HG03139 (cell line): Measurements from ENCODE around the gene GPR89A.
"Not testable (repeated sequence)": the region's sequence is repeated elsewhere in the genome, so short reads cannot be mapped to it uniquely, and the experiment has no call there.

ENCODE experiments used
- ATAC-seq: cut with Tn5 transposase; IDR thresholded peaks from one replicate; pipeline ENCODE4 v1.9.1; 2021; ENCODE audit not compliant: unreplicated experiment

The GPR89A gene

DNA sequence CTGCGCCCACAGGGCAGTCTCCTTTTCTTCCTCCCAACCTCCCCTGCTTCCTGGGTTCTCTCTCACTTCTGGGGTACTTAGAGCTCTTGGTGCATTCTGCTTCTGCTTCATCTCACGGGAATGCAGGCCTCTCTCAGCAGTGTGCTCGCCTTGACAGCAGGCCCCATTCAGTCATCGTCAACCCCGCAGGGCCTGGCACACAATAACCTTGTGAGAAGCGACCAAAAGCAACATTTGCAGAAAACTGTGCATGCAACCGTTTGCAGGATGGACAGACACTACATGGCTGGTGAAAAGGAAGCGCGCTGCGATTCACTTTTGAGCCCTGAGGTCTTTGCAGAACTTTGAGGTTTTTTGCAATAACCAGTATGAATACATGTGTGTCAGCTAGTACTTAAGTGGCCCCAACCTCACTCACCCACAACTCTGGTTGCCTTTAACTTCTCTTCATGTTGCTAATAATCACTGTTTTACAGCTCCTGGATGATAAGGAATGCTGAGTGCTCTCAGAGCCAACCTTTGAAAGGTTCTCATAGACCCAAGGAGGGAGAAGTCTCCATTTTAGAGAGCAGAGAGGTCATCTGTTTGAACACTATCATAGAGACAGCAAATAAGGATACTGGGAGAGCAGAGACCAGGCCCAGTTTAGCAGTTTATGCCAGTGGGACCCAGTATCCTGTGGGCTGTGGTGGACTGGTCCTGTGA is 109.0 kb downstream of the GPR89A start:
- ATAC-seq: no peak

DNA sequence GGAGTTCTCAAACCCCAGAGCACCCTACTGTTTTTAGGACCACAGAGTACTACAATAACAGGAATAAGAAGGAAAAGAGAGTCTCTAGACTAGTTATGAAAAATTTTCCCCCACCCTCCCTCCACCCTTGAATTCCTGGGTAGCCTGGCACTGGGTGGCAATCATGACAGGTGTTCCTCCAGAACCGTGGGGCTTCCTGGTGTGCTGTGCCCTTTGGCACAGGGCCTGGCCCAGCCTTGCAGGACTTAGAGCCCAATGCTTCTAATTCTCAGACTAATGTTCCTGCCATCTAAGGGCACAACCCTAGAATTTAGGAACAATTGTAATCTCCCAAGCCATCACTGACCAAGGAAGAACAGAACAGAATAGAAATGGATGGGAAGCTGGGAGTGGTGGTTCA is 110.0 kb downstream of the GPR89A start:
- no peak for ATAC-seq

DNA sequence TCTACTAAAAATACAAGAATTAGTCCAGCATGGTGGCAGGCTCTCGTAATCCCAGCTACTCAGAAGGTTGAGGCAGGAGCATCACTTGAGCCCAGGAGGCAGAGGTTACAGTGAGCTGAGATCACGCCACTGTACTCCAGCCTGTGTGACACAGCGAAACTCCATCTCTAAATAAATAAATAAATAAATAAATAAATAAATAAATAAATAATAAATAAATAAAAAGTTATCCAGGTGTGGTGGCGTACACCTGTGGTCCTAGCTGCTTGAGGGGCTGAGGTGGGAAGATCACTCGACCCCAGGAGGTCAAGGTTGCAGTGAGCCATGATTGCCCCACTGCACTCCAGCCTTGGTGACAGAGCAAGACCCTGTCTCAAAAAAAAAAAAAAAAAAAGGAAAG is 110.7 kb downstream of the GPR89A start:
- ATAC-seq: not testable (repeated sequence)

DNA sequence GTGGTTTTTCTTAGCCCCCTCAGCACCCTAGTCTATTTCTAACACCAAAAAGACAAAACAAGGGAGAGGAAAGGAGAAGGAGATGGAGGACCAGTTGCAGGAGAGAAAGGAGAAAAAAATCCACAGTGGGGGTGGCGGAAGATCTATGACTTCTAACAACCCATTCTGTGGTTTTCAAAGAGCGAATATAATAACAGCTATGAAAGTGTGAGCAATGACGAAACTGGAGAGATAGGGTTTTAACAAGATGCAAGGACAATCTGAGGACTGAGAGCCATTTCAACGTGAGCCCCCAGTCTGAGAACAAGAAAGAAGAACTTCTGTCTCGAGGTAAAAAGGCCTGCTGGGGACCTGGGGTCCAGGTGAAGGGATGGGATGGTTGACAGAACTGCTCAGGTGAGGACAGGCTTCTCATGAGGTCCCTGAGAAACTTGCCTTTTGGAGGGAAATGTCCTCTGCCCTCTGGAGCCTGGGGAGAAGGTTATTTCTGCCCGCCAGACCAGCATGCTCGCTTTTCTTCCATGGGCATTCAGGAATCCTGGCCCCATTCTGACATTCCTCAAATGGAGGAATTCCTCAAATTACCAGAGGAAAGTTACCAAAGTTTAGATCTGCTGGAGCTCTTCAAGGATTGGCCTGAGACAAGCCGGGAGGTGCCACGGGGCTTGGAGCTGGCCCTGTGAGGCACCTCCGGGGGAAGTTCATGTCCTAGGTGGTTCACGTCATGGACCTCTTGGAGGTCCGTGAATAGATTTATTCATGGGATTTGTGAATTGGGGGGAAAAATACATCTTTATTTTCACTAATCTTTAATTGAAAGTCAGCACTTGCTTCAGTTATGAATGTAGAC is 111.7 kb downstream of the GPR89A start, which contains the start of gene CD160:
Gene CD160 (plus strand): TSS at position 270 of the 850 bp plus-strand sequence. CDS start 8,829 bp downstream, outside the sequence.
- ATAC-seq: no peak
